Adipocyte (in vitro differentiated cells): ENCODE data around the gene ABLIM1.
A peak's percentile ranks its signal among the peaks of the same experiment; 100 is the strongest.

ENCODE experiments used
- DNase-seq: peaks from one replicate; pipeline ENCODE4 v3.0.0-alpha.2; 2015; ENCODE audit warnings: low read depth
- H3K27me3 ChIP-seq: replicated peaks from 2 replicates; pipeline ENCODE4 v1.7.0; 2013; ENCODE audit warnings: mild to moderate bottlenecking, low read length, moderate library complexity; ENCODE audit not compliant: control insufficient read depth, insufficient read depth
- H3K36me3 ChIP-seq: 2 replicates; pipeline ENCODE4 v1.7.0; 2013; ENCODE audit warnings: low read length, mild to moderate bottlenecking, moderate library complexity; ENCODE audit not compliant: control insufficient read depth, insufficient read depth, severe bottlenecking
- H3K4me1 ChIP-seq: 2 replicates; pipeline ENCODE4 v1.7.0; 2013; ENCODE audit warnings: mild to moderate bottlenecking, low read length, moderate library complexity; ENCODE audit not compliant: control insufficient read depth, insufficient read depth
- H3K4me3 ChIP-seq: 2 replicates; pipeline ENCODE4 v1.7.0; 2013; ENCODE audit warnings: mild to moderate bottlenecking, low read length, moderate library complexity
- H3K9ac ChIP-seq: 2 replicates; pipeline ENCODE4 v1.7.0; 2013; ENCODE audit warnings: mild to moderate bottlenecking, low read length, moderate library complexity
- H3K9me3 ChIP-seq: 2 replicates; pipeline ENCODE4 v1.7.0; 2013; ENCODE audit warnings: mild to moderate bottlenecking, low read length, moderate library complexity; ENCODE audit not compliant: control insufficient read depth

The ABLIM1 gene

GRCh38 chr10:114629824-114630730 lies 28.0 kb downstream of the ABLIM1 start:
- H3K4me3 ChIP-seq, result no peak overlapping the region
- DNase-seq, result no peak

DNA sequence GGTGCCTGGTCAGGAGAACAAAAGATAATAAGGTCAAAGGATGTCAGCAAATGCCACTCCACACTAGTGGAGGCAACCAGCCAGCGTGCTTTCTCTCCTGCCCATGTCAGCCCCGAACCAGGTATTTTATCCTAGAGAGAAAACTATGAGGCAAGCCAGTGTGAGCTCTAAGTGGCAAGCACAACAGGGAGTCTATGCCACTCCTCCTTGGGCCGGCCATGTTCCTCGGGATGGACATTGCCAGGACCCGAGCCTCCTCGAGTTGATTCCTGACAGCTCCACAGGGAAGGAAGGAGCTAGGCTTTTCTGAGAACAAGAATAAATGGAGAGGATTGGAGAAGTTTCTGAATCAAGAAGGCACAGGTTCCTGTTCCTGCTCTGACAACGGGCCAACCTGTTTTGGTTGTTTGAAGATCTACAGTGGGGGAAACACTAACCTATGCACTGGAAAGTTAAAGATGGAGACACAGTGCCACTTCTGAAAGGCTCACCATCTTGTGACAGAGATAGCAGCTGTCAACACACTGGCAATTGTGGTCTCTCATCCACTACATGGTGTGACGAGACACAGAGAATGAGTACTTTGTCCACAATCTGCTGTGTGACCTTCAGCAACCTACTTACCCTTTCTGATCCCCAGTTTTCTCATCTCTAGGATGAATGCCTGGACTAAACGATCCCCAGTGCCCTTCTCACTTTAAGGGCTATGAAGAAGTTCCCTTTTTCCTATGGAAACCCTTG lies 28.8 kb downstream of the ABLIM1 start:
- no peak overlapping the region for H3K9ac ChIP-seq
- DNase-seq, result no peak
- H3K27me3 ChIP-seq, result no peaks in the 10 kb centered on the region

More at GRCh38 chr10:114629824-114630730, 28.0 kb downstream of the ABLIM1 start:
- peaks cover 34% of the 10 kb centered on the region for H3K4me1 ChIP-seq
- H3K36me3 ChIP-seq, result no peaks in the 10 kb centered on the region
- no peak overlapping the region for H3K9ac ChIP-seq
- H3K9me3 ChIP-seq, result no peaks in the 10 kb centered on the region
- H3K27me3 ChIP-seq, result no peaks in the 10 kb centered on the region

DNA sequence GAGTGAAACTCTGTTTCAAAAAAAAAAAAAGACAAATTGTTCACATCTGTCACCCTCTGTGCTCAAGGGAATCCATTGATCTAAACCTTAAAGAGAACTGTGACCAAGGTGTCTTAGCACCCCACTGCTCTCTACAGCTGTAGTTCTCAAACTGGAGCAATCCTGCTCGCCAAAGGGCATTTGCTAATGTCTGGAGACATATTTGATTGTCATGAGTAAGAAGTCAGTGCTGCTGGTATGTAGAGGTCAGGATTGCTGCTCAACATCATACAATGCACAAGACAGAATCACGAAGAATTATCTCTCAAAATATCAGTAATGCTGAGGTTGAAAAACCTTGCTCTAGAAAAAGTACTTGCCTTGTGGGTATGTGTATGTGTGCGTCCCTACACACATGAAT lies 30.0 kb downstream of the ABLIM1 start:
- H3K4me3 ChIP-seq, result no peak overlapping the region

More for the DNA sequence above, 28.8 kb downstream of the ABLIM1 start:
- Histone ChIP-seq H3K9me3 (no peaks in the 10 kb centered on the region), H3K36me3 (no peaks in the 10 kb centered on the region), H3K4me1 (peaks cover 28% of the 10 kb centered on the region), H3K4me3 (no peak overlapping the region)

GRCh38 chr10:114626841-114627240 lies 31.2 kb downstream of the ABLIM1 start:
- peaks cover 29% of the 10 kb centered on the region for H3K4me1 ChIP-seq
- no peaks in the 10 kb centered on the region for H3K27me3 ChIP-seq
- H3K9ac ChIP-seq, result no peak overlapping the region
- H3K9me3 ChIP-seq, result no peaks in the 10 kb centered on the region
- no peak for DNase-seq
- H3K36me3 ChIP-seq, result no peaks in the 10 kb centered on the region
- no peak overlapping the region for H3K4me3 ChIP-seq

More for the DNA sequence above, 30.0 kb downstream of the ABLIM1 start:
- Histone ChIP-seq H3K4me1 (peaks cover 30% of the 10 kb centered on the region), H3K9ac (no peak overlapping the region), H3K36me3 (no peaks in the 10 kb centered on the region), H3K27me3 (no peaks in the 10 kb centered on the region), H3K9me3 (no peaks in the 10 kb centered on the region)
- DNase-seq, result no peak

- DNase-seq, result no peak
- H3K36me3 ChIP-seq, result no peaks in the 10 kb centered on the region
- no peak overlapping the region for H3K9ac ChIP-seq
- H3K9me3 ChIP-seq, result no peaks in the 10 kb centered on the region
- no peaks in the 10 kb centered on the region for H3K27me3 ChIP-seq
- peaks cover 22% of the 10 kb centered on the region for H3K4me1 ChIP-seq
- no peak overlapping the region for H3K4me3 ChIP-seq
Observed at GRCh38 chr10:114624951-114625780, 32.9 kb downstream of the ABLIM1 start.

- Histone ChIP-seq H3K9me3 (no peaks in the 10 kb centered on the region), H3K4me1 (peaks cover 22% of the 10 kb centered on the region), H3K36me3 (no peaks in the 10 kb centered on the region), H3K9ac (no peak overlapping the region), H3K4me3 (no peak overlapping the region), H3K27me3 (no peaks in the 10 kb centered on the region)
- DNase-seq, result no peak
Observed at GRCh38 chr10:114624422-114624821, 33.7 kb downstream of the ABLIM1 start.

GRCh38 chr10:114623661-114624294 lies 34.3 kb downstream of the ABLIM1 start:
- DNase-seq, result peak; percentile 91
- peak overlapping the region; percentile 13 for H3K9ac ChIP-seq
- no peaks in the 10 kb centered on the region for H3K9me3 ChIP-seq
- H3K27me3 ChIP-seq, result no peaks in the 10 kb centered on the region
- H3K36me3 ChIP-seq, result no peaks in the 10 kb centered on the region
- H3K4me3 ChIP-seq, result no peak overlapping the region
- H3K4me1 ChIP-seq, result peaks cover 22% of the 10 kb centered on the region

DNA sequence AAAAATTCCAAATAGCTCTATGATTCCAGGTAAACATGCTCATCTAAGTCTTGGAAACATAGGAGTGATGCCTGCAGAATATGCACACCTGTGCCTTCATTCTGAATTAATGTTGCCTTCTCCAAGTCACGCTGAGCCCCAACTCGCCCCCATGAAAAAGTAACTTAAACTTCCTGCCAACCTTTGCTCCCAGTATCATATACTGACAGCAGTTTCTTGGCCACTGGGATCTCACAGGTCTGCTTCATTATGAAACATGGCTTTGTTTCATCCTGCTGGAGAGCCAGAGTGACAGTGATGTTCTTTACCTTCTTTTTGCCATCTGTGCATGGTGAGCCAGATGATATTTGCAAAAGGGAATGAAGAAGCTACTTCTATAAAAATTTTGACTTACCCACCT lies 34.9 kb downstream of the ABLIM1 start:
- Histone ChIP-seq H3K9ac (peak overlapping the region; percentile 13), H3K9me3 (no peaks in the 10 kb centered on the region), H3K4me3 (no peak overlapping the region), H3K4me1 (peaks cover 25% of the 10 kb centered on the region), H3K36me3 (no peaks in the 10 kb centered on the region), H3K27me3 (no peaks in the 10 kb centered on the region)
- DNase-seq, result no peak

- H3K9me3 ChIP-seq, result no peaks in the 10 kb centered on the region
Observed at GRCh38 chr10:114618722-114619121, 39.4 kb downstream of the ABLIM1 start.

DNA sequence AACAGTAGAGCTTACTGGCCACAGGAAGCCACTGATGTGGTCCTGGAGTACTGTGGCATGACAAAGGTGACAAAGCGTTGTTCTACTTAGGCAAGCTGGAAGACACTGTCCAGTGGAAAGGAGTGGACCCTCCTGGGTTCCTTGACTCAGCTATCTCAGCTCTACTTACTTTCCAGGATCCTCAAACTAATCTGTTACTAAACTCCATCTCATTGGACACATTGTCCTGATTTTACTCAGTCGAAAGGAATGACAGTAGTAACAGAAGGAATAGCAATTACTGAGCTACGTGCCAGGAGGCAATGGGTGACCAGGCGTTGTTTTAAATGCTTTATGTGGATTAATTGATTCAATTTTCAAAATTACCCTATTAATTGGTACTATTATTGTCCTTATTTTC lies 41.6 kb downstream of the ABLIM1 start:
- no peak for DNase-seq
- H3K9ac ChIP-seq, result no peak overlapping the region
- peaks cover 32% of the 10 kb centered on the region for H3K4me1 ChIP-seq
- no peaks in the 10 kb centered on the region for H3K27me3 ChIP-seq
- H3K36me3 ChIP-seq, result no peaks in the 10 kb centered on the region
- H3K4me3 ChIP-seq, result no peak overlapping the region
- no peaks in the 10 kb centered on the region for H3K9me3 ChIP-seq

More at GRCh38 chr10:114618722-114619121, 39.4 kb downstream of the ABLIM1 start:
- Histone ChIP-seq H3K4me3 (no peak overlapping the region), H3K9ac (no peak overlapping the region), H3K27me3 (no peaks in the 10 kb centered on the region), H3K4me1 (peaks cover 26% of the 10 kb centered on the region), H3K36me3 (no peaks in the 10 kb centered on the region)
- DNase-seq, result no peak
